Renal pelvis (tissue), 4 donors: Measurements from ENCODE around the gene ELFN2. TPM values are rescaled to one million over a fixed set of nuclear protein-coding genes. Genes with fewer than 3 reads are reported as not detected.
"Not testable (repeated sequence)": the region's sequence is repeated elsewhere in the genome, so short reads cannot be mapped to it uniquely, and the experiment has no call there.

Experiments
- DNase-seq: peaks from one replicate; pipeline ENCODE4 v3.0.0-alpha.2; 2013
- polyA plus RNA-seq, 3 donors: library from polyadenylated mRNA; unstranded; fragments of 120-200 nt; gene quantifications; one replicate each; pipeline ENCODE4 v1.2.1, GENCODE V29; 2013; ENCODE audit not compliant: insufficient read length in 3 of 3

Gene ELFN2
- polyA plus RNA-seq, 3 donors: 1.5 to 2.7 (median 1.6) TPM

GRCh38 chr22:37410174-37411055, 16.9 kb downstream of the ELFN2 start:
- no peak for DNase-seq

DNA sequence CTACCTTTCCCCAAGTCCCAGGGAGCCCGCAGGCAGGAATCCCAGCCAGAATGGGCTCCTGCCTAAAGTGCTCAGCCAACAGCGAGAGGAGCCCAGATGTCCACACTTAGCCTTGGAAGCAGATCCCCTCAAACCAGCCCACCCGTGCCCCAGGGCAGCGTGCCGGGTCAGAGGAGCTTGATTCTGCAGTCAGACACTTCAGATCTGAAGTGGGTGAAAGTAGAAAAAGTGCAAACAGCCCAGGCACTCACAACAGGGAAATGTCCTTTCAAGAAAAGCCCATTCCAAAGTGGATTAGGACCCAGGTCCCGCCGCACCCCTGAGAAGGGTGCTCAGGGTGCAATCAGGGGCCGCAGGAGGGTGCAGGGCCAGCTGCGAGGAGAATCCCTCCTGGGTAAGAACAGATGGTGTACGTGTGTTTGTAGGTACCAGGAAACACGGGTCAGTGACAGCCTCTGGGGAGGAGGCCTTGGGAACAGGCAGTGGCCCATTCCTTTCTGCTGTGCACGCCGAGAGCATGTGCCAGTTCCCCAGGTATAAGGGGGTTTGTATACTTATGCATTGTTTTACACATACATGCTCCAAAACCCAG, 17.7 kb downstream of the ELFN2 start:
- no peak for DNase-seq

GRCh38 chr22:37409031-37409430, 18.2 kb downstream of the ELFN2 start:
- no peak for DNase-seq

DNA sequence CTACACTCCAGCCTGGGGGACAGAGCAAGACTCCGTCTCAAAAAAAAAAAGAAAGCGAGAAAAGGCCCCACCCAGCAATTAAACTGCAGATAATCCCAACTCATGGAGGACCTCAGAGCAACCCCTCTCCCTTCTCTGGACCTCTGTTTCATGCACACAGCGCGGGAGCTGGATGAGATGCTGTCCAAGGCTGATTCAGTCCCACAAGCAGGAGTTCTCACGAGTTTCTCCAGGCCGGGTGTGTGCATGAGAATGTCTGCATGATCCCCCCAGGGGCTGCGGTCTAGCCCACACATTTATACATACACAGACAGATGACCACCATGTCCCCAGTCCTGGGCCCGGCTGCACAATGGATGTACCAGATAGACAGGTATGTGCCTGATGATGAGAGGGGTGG, 19.4 kb downstream of the ELFN2 start:
- DNase-seq: no peak

GRCh38 chr22:37406441-37407235, 20.6 kb downstream of the ELFN2 start:
- no peak for DNase-seq

DNA sequence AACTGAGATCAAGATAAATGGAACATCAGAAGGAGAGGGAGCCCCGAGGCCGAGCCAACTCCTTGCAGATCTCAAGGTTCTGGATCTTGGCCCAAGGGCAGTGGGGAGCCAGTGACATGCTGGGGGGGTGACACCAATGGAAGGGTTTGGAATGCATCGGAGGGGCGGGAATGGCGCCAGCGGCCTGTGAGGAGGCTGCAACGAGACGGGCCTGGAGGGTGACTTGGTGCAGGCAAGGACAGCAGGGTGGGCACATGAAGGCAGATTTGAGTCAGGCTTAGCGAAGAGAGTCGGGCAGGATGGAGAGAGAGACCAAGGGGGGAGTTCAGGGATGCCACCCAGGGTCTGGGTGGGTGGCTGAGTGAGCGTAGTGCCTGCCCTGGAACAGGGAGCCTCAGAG, 23.2 kb downstream of the ELFN2 start:
- no peak for DNase-seq

GRCh38 chr22:37403267-37403960, 23.9 kb downstream of the ELFN2 start:
- no peak for DNase-seq

DNA sequence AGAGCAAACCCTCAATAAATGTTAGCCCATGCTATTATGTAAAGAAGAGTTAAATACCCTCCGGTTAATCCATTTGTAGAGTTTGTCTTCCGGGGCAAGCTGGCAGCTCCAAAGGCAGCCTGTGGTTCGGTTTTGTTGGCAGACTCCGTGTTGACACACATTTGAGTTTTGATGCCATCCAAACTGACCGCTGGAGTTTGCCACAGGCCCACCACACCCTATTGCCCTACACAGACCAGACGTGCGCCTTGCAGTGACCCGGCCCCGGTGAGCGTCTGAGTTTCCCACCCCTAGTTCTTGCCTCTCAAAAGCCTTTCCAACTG, 25.1 kb downstream of the ELFN2 start:
- DNase-seq: no peak

DNA sequence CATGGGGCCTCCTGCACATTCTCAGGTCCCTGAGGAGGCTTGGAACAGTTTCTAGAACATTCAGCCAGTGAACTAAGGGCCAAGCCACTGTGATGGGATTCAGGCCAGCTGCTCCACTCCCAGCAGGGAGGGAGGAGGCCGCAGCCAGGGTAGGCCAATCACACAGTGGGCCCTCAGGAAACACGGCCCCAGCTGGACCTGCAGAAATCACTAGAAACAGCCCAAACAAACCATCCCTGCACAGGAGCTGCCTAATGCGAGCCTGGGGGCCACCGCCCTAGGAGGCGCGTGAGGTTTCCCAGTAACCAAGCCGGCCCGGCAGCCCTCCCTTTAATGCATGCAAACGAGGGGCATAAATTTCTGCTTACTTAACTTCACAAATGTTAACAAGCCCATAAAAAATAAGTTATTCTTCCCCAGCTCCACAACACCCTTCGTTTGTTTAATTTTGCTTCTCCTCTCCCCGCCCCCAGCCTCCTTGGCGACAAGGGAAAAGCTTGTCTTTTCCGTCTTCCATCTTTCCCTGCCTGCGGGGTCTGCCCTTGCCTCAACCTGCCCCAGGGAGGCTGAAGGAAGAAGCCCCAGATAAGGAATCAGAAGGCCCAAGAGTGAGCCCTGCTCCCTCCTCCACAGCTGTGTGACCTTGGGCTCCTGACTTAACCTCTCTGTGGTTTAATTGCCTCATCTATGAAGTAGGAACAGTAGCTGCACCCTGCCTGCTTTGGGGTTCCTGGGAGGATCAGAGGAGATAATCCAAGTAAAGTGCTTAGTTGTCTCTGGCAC, 25.7 kb downstream of the ELFN2 start:
- peak; percentile 65 for DNase-seq

DNA sequence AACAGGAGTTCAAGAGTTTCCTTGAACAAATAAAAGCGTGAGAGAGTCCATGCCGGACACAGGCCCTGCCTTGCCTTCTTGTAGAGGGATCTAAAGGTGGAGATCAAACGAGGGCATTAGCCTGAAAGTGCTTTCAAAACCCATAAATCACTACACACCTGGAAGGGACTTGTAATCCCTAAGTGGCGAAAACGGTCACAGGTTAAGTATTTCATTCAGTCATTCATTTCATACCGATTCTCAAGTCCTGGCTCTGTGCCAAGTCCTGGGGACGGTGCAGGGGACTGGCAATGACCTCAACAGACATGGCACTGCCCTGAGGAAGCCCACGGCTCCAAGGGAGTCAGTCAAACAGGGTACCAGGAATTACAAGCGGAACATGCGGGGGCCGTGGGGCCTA, 26.6 kb downstream of the ELFN2 start:
- DNase-seq: no peak

- not testable (repeated sequence) for DNase-seq
Observed at GRCh38 chr22:37399457-37399856, 27.8 kb downstream of the ELFN2 start.

DNA sequence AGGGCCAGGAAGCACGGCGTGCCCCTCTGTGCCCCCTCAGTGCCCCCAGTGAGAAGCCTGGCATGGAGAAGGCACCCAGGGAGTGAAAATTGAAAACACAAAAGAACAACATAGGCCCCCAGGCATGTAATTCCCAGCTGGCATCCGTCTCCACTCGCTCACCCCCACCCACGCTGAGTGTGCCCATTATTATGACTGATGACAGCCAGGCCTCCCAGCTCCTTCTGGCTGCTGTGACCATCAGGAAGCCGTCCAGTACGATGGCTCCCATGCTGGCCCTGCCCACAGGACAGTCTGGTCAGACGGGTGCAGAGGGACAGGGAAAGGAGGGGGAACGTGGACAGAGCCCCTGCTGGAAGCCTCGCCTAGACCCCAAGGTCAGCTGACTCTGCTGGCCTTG, 30.1 kb downstream of the ELFN2 start:
- no peak for DNase-seq

DNA sequence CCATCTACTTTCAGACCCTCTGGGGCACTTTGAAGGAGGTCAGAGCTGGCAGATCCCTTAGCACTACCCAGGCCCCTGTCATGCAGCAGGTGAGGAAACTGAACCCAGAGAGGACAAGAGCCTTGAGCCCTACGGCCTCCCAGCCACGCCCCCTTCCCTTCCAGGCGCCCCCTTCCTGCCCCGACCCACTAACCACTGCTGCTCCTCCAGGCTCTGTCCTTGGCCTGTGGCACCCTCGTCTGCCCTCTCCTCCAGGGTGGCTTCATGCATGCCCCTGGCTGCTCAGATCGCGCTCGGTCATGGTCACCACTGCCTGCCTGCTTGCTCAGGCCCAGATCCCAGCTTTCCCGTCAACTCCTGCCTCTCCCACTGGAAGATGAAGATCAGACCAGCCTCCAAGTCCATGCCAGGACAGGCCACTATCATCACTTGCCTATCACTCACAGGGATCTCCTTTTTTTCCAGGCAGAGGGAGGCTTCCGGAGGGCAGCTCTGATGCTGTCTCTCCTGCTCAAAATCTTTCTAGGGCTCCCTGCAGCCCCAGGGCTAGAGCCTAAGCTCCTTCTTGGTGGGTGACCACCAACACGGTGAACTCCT, 30.7 kb downstream of the ELFN2 start:
- DNase-seq: no peak

DNA sequence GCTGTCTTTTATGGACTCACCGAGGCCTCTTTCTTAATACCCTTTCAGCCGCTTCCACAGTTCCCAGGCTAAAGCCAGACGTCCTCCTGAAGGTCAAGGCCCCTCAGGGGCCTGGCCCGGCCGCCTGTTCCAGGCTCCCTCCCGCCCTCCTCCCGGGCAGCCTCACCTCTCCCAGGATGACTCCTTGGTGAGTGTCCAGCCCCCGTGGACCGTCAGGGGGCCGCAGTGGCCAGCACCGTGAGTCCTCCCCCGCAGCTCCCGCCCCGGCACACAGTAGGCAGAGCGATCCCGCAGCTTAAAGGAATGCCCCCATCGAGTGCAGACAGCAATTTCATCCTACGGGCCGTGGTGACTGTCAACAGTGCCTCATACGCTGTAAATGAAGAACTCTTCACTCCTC, 32.9 kb downstream of the ELFN2 start:
- DNase-seq: no peak

DNA sequence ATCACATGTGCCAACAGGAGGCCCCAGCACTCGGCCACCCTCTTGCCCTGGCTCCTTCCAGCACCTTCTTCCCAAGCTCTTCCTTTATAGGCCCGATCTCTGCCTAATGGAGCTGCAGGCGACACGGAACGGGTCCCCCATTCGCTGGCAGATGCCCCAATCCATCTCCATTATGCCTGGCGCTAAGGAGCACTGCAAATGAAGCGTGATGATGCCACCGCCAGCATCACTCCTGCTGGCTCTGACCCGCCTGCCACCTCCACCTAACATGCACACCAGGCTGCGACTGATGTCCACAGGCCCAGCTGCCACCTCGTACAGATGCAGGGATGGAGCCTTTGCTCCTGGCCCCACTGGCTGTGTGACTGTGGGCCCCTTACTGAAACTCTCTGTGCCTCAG, 33.5 kb downstream of the ELFN2 start:
- DNase-seq: no peak

- DNase-seq: no peak
Observed at GRCh38 chr22:37392721-37393328, 34.5 kb downstream of the ELFN2 start.

DNA sequence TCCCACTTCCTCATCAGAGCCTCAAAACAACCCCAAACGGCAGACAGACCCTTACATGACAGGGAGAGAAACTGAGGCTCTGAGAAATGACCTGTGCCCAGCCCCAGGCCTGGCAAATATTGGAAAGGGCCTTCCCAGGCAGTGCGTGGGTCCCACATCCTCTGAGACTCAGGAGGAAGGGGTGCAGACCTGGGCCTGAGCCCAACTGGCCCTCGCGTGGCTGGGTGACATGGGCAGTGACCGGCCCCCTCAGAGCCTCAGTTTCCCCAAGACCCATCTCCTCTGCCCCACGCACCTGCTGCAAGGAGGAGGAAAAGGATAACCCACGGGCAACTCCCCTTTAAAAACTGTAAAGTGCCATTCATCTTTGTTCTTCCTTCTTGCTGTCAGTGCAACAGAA, 35.6 kb downstream of the ELFN2 start:
- DNase-seq: no peak

DNA sequence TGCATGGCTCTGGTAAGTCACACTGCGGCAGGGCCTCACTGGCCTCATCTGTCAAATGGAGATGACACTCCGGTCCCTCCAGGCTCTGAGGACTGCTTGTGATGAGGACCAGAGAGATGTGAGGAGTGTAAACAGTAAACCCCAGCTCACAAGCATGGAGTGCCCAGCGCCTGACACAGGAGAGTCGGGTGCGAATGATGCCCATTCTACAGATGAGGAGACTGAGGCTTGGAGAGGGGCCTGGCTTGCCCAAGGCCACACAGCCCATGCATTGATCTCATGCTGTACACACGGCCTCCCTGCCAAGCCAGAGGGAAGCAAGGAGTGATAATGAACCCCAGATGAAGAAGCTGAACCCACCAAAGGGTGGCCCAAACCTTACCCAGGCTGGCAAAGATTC, 37.2 kb downstream of the ELFN2 start:
- no peak for DNase-seq

DNA sequence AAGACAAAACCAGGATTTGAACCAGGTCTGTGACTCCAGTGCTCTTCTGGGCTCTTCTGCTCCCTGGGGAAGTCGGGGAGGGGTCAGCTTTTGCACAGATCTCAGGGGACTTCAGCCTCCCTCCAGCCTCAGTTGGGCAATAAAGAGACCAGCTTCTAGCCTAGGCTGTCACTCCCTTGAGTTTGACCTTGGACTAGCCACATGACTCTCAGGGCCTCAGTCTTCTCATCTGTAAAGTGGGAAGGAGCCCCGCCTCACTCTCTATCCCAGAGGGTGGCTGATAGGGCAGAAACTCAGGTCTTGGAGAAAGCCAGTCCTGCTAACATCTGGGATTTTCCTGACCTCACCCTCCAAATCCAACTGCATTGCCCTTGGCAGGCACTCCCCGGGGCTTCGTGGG, 38.7 kb downstream of the ELFN2 start:
- DNase-seq: no peak

GRCh38 chr22:37387793-37388192, 39.5 kb downstream of the ELFN2 start:
- no peak for DNase-seq

DNA sequence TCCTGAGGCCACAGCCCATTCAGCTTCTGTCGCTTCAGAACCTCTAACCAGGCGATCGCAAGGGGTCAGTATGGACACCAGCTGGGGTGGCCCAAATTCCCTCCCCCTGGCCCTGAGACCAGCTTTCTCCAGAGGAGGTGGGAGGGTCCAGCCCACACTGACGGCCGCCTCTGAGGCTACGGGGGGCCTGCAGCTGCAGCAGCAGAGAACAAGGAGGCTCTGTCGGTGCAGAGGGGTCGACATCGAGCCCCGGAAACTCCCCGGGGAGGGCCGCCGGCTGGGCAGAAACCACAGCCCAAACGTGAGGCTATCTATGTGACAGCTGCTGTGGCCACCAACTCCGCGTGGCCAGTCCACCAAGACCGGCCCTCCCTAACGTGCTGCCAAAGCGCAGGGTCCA, 40.8 kb downstream of the ELFN2 start:
- DNase-seq: no peak
